H1 (cell line): Measurements from ENCODE around the gene ZBTB43. TPM values are rescaled to one million over a fixed set of nuclear protein-coding genes. Genes with fewer than 3 reads are reported as not detected.
"Not testable (repeated sequence)": the region's sequence is repeated elsewhere in the genome, so short reads cannot be mapped to it uniquely, and the experiment has no call there.

Experiments
- CTCF ChIA-PET: fragments of 300-600 bp; sonication (Branson Sonifier 250); formaldehyde crosslinking; loops from one replicate; lab custom pipeline; 2021; ENCODE audit not compliant: partially characterized antibody; lab: Charles Lee
- POLR2A ChIA-PET: fragments of 300-600 bp; sonication (Branson Sonifier 250); formaldehyde crosslinking; loops from one replicate; lab custom pipeline; 2021; ENCODE audit warnings: inconsistent platforms; ENCODE audit not compliant: partially characterized antibody; lab: Charles Lee
- DNase-seq, 2 experiments: peaks; one replicate each; pipeline versions ENCODE4 v3.0.0 to v3.0.0-alpha.2; 2010 to 2022; ENCODE audit warnings: low spot score in 2 of 2, low read depth in 1 of 2, mixed read lengths in 1 of 2
- FAIRE-seq: peaks from 2 replicates; lab custom pipeline; 2011; peaks lifted over from hg19 to GRCh38; lab: Jason Lieb, UNC
- H2AFZ ChIP-seq: 2 replicates; pipeline ENCODE4 v1.8.1; 2012; ENCODE audit warnings: low read length, inconsistent platforms
- H2AK5ac ChIP-seq: 2 replicates; pipeline ENCODE4 v1.6.1; 2013; ENCODE audit warnings: low read depth, low read length
- H2BK120ac ChIP-seq: replicated peaks from 2 replicates; pipeline ENCODE3; 2013; ENCODE audit warnings: low read depth, low read length, inconsistent platforms
- H2BK12ac ChIP-seq: 2 replicates; pipeline ENCODE4 v1.6.1; 2013; ENCODE audit warnings: low read depth, low read length
- H2BK15ac ChIP-seq: 2 replicates; pipeline ENCODE4 v1.6.1; 2013; ENCODE audit warnings: low read length
- H2BK20ac ChIP-seq: 2 replicates; pipeline ENCODE4 v1.6.1; 2013; ENCODE audit warnings: low read length
- H2BK5ac ChIP-seq: 2 replicates; pipeline ENCODE4 v1.6.1; 2013; ENCODE audit warnings: low read depth, low read length
- H3K14ac ChIP-seq: 2 replicates; pipeline ENCODE4 v1.6.1; 2013; ENCODE audit warnings: inconsistent platforms; ENCODE audit not compliant: insufficient read length
- H3K18ac ChIP-seq: 2 replicates; pipeline ENCODE4 v1.6.1; 2013; ENCODE audit warnings: low read length; ENCODE audit errors: extremely low read depth
- H3K23ac ChIP-seq: 2 replicates; pipeline ENCODE4 v1.6.1; 2013; ENCODE audit warnings: inconsistent platforms; ENCODE audit not compliant: insufficient read length
- H3K23me2 ChIP-seq: 2 replicates; pipeline ENCODE4 v1.6.1; 2013; ENCODE audit warnings: low read depth, low read length
- H3K27ac ChIP-seq: 2 replicates; pipeline ENCODE4 v1.6.1; 2011; ENCODE audit warnings: low read depth, low read length, inconsistent platforms
- H3K27me3 ChIP-seq, 4 experiments: replicated peaks in 1 of 4; 1 replicate in 1 of 4; 2 replicates in 3 of 4; pipeline versions ENCODE4 v1.6.1 to v1.8.1; 2011 to 2013; ENCODE audit warnings: low read length in 3 of 4, mild to moderate bottlenecking in 3 of 4, inconsistent platforms in 2 of 4, mixed read lengths in 2 of 4, moderate library complexity in 1 of 4; ENCODE audit not compliant: control insufficient read depth in 3 of 4, insufficient read depth in 3 of 4; ENCODE audit errors: extremely low read depth in 1 of 4
- H3K36me3 ChIP-seq, 4 experiments: 2 replicates each; pipeline versions ENCODE4 v1.6.1 to v1.8.1; 2011 to 2013; ENCODE audit warnings: mild to moderate bottlenecking in 4 of 4, low read length in 3 of 4, moderate library complexity in 2 of 4, control low read depth in 1 of 4, inconsistent platforms in 1 of 4; ENCODE audit not compliant: insufficient read depth in 4 of 4, control insufficient read depth in 2 of 4
- H3K4ac ChIP-seq: replicated peaks from 2 replicates; pipeline ENCODE3; 2013; ENCODE audit warnings: low read length, low read depth, mixed read lengths, inconsistent platforms; ENCODE audit not compliant: insufficient read length
- H3K4me1 ChIP-seq, 4 experiments: replicated peaks in 1 of 4; 1 replicate in 1 of 4; 2 replicates in 3 of 4; pipeline versions ENCODE4 v1.6.1 to v1.8.1; 2011 to 2013; ENCODE audit warnings: low read length in 3 of 4, inconsistent platforms in 2 of 4, mixed read lengths in 1 of 4; ENCODE audit not compliant: insufficient read depth in 4 of 4, control insufficient read depth in 3 of 4
- H3K4me2 ChIP-seq, 2 experiments: 2 replicates each; pipeline versions ENCODE4 v1.6.1 to v1.8.1; 2011 to 2013; ENCODE audit warnings: low read depth in 2 of 2, low read length in 2 of 2, control low read depth in 1 of 2, inconsistent platforms in 1 of 2, mild to moderate bottlenecking in 1 of 2; ENCODE audit not compliant: insufficient read depth in 1 of 2
- H3K4me3 ChIP-seq, 4 experiments: fragments of 200-600, 300-600 bp in 1 of 4; sonication (generic), shearing (Covaris generic), sonication (Bioruptor Twin) in 1 of 4; 2 replicates each; pipeline versions ENCODE4 v1.5.1 to v1.8.1; 2011 to 2016; ENCODE audit warnings: low read length in 4 of 4, low read depth in 3 of 4, control low read depth in 2 of 4, inconsistent platforms in 2 of 4, mild to moderate bottlenecking in 2 of 4, mixed read lengths in 1 of 4, moderate library complexity in 1 of 4; ENCODE audit not compliant: insufficient read depth in 2 of 4; ENCODE audit errors: extremely low read depth in 1 of 4
- H3K56ac ChIP-seq: replicated peaks from 2 replicates; pipeline ENCODE3; 2013; ENCODE audit warnings: low read depth, mild to moderate bottlenecking, mixed read lengths, low read length, inconsistent platforms; ENCODE audit not compliant: insufficient read length
- H3K79me1 ChIP-seq: 2 replicates; pipeline ENCODE4 v1.6.1; 2013; ENCODE audit warnings: low read depth, low read length, control low read depth
- H3K79me2 ChIP-seq, 2 experiments: 2 replicates each; pipeline versions ENCODE4 v1.6.1 to v1.8.1; 2012 to 2013; ENCODE audit warnings: low read length in 2 of 2, mild to moderate bottlenecking in 2 of 2, inconsistent platforms in 1 of 2; ENCODE audit not compliant: insufficient read depth in 2 of 2, control insufficient read depth in 1 of 2
- H3K9ac ChIP-seq, 4 experiments: replicated peaks in 1 of 4; 1 replicate in 1 of 4; 2 replicates in 3 of 4; pipeline versions ENCODE4 v1.6.1 to v1.8.1; 2011 to 2013; ENCODE audit warnings: low read depth in 3 of 4, low read length in 3 of 4, control low read depth in 2 of 4, mild to moderate bottlenecking in 2 of 4, moderate library complexity in 2 of 4, inconsistent platforms in 1 of 4; ENCODE audit errors: extremely low read depth in 1 of 4
- H3K9me3 ChIP-seq, 2 experiments: 2 replicates each; pipeline versions ENCODE4 v1.6.1 to v1.8.1; 2012 to 2013; ENCODE audit warnings: mild to moderate bottlenecking in 2 of 2, moderate library complexity in 2 of 2, control low read depth in 1 of 2, inconsistent platforms in 1 of 2, low read depth in 1 of 2, low read length in 1 of 2, mixed read lengths in 1 of 2; ENCODE audit not compliant: insufficient read depth in 2 of 2
- H4K20me1 ChIP-seq, 2 experiments: replicated peaks in 1 of 2; 2 replicates each; pipeline versions ENCODE3 to v1.8.1; 2011 to 2013; ENCODE audit warnings: inconsistent platforms in 2 of 2, low read length in 2 of 2, mild to moderate bottlenecking in 1 of 2; ENCODE audit not compliant: insufficient read depth in 2 of 2, control insufficient read depth in 1 of 2
- H4K5ac ChIP-seq: 2 replicates; pipeline ENCODE4 v1.6.1; 2013; ENCODE audit warnings: low read length, low read depth, mixed read lengths, inconsistent platforms; ENCODE audit not compliant: insufficient read length
- H4K8ac ChIP-seq: 2 replicates; pipeline ENCODE4 v1.8.0; 2013; ENCODE audit warnings: mild to moderate bottlenecking, moderate library complexity, low read length, inconsistent platforms; ENCODE audit not compliant: insufficient read depth; ENCODE audit errors: extremely low read depth
- H4K91ac ChIP-seq: replicated peaks from 2 replicates; pipeline ENCODE3; 2013; ENCODE audit warnings: low read length, mixed read lengths, inconsistent platforms; ENCODE audit not compliant: insufficient read length
- BRCA1 ChIP-seq: IDR thresholded peaks from 2 replicates; pipeline ENCODE4 v1.6.1; 2012; ENCODE audit warnings: low read depth, low read length, improper control_type of control experiment
- NRF1 ChIP-seq: IDR thresholded peaks from 2 replicates; pipeline ENCODE4 v1.6.1; 2011; ENCODE audit warnings: mild to moderate bottlenecking, low read depth, low read length, improper control_type of control experiment
- RFX5 ChIP-seq: IDR thresholded peaks from 2 replicates; pipeline ENCODE4 v1.6.1; 2011; ENCODE audit warnings: low read depth, low read length, improper control_type of control experiment, borderline replicate concordance
- WGBS, 2 experiments: shearing (Covaris generic) in 1 of 2; methylation state at CpG; one replicate each; pipeline versions ENCODE4 v1.1.6 to v1.1.7; 2013 to 2015; ENCODE audit warnings: low lambda C conversion rate in 2 of 2, mixed read lengths in 2 of 2, inconsistent platforms in 1 of 2, low coverage in 1 of 2, missing lambda C conversion rate in 1 of 2; ENCODE audit not compliant: insufficient replicate concordance in 2 of 2, insufficient coverage in 1 of 2, insufficient read length in 1 of 2; ENCODE audit errors: extremely low coverage in 1 of 2, missing lambda C conversion rate in 1 of 2; 5-methylcytosine and 5-hydroxymethylcytosine counted together
- polyA plus RNA-seq, 7 experiments: library from polyadenylated mRNA; depleted of rRNA in 3 of 7; stranded (reverse) in 5 of 7; unstranded in 2 of 7; fragments of >200 nt in 5 of 7; fragments of 200-250 nt in 2 of 7; gene quantifications; 1 replicate in 5 of 7; 2 replicates in 1 of 7; 4 replicates in 1 of 7; pipeline versions ENCODE4 v1.2.1 to v1.2.3, GENCODE V29; 2011 to 2013; ENCODE audit warnings: missing spikeins in 2 of 7, mixed read lengths in 2 of 7
- total RNA-seq: library from RNA; stranded (reverse); fragmentation: NEBNext Ultra II Directional; extraction: Animal tissue kit (Norgen Biotek cat#: 25700); gene quantifications from 2 replicates; pipeline ENCODE4 v1.2.1, GENCODE V29; 2021

ZBTB43 gene
- total and polyA plus RNA-seq, 2 of the 8 experiments (the other 6 are each of a cell fraction or from before 2014, with no cell fraction given): 4.1 to 16.7 TPM

DNA sequence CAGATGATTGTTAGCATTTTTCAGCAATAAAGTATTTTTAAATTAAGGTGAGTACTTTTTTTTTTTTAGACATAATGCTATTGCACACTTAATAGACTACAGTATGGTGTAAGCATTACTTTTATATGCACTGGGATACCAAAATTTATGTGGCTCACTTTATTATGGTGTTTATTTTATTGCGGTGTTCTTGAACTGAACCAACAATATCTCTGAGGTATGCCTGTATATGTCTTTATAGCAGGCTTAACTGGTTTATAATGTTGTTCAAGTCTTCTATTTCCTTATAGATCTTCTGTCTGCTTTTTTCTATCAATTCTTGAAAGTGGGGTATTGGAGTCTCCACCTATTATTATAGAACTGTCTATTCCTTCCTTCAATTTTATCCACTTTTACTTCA is 18.0 kb downstream of the ZBTB43 start (continued):
- TF ChIP-seq NRF1 (no peak), BRCA1 (no peak), RFX5 (no peak)

DNA sequence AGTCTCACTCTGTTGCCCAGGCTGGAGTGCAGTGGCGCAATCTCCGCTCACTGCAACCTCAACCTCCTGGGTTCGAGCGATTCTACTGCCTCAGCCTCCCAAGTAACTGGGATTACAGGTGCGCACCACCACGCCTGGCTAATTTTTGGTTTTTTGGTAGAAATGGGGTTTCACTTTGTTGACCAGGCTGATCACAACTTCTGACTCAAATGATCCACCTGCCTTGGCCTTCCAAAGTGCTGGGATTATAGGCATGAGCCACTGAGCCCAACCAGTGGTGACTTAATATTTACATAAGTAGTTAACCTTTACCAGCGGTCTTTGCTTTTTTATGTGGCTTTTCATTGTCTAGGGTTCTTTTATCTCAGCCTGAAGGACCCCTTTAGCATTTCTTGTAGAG is 19.2 kb downstream of the ZBTB43 start:
- H4K20me1 ChIP-seq, H4K8ac ChIP-seq, H2BK15ac ChIP-seq, CTCF ChIA-PET, H3K9me3 ChIP-seq, H2BK12ac ChIP-seq, H2AFZ ChIP-seq, H2BK20ac ChIP-seq, H3K23ac ChIP-seq, H2BK5ac ChIP-seq, H3K27me3 ChIP-seq, H4K5ac ChIP-seq, H3K4me2 ChIP-seq, H3K4ac ChIP-seq, DNase-seq, H3K36me3 ChIP-seq, H2AK5ac ChIP-seq, H2BK120ac ChIP-seq, H3K79me1 ChIP-seq, H3K27ac ChIP-seq, H4K91ac ChIP-seq, FAIRE-seq, H3K4me1 ChIP-seq, H3K4me3 ChIP-seq, H3K18ac ChIP-seq, H3K14ac ChIP-seq, H3K23me2 ChIP-seq, H3K56ac ChIP-seq, H3K9ac ChIP-seq: not testable (repeated sequence)
- 97% methylated on average over 7 of the region's 7 CpGs; no CpG with 5 or more reads in 1 of the 2 experiments for WGBS, 2 experiments
- H3K79me2 ChIP-seq: peaks cover 0 to 18% of the 10 kb centered on the region in 2 experiments; a peak in 1 of 4 replicates
- POLR2A ChIA-PET: interaction anchor here (0.6 kb wide), 1 partner anchor 442 kb away, joined by 3 read pairs; no protein-coding TSS in a partner anchor
